Vagina (tissue), 2 donors: ENCODE data around the gene WDR12. TPM values are rescaled to one million over a fixed set of nuclear protein-coding genes. Genes with fewer than 3 reads are reported as not detected.

Source experiments
- DNase-seq, 2 donors: peaks; one replicate each; pipeline ENCODE4 v3.0.0-alpha.2; 2017; ENCODE audit errors: extremely low spot score in 2 of 2
- H3K27ac ChIP-seq: fragments of 200-600 bp; sonication (generic); one replicate; pipeline ENCODE4 v1.5.1; 2019
- H3K27me3 ChIP-seq: fragments of 200-600 bp; sonication (generic); one replicate; pipeline ENCODE4 v1.5.1; 2019
- H3K36me3 ChIP-seq, 2 donors: fragments of 200-600 bp; sonication (generic); one replicate each; pipeline ENCODE4 v1.5.1; 2017 to 2019
- H3K4me1 ChIP-seq: fragments of 200-600 bp; sonication (generic); one replicate; pipeline ENCODE4 v1.5.1; 2019
- H3K4me3 ChIP-seq, 2 donors: fragments of 200-600 bp; sonication (generic); 1 replicate in 1 of 2; 2 replicates in 1 of 2; pipeline ENCODE4 v1.5.1; 2016 to 2019
- H3K9me3 ChIP-seq: fragments of 200-600 bp; sonication (generic); one replicate; pipeline ENCODE4 v1.5.1; 2019
- CTCF ChIP-seq, 3 experiments: fragments of 450-650 bp in 2 of 3; fragments of 200-600 bp in 1 of 3; sonication (generic) in 1 of 3; IDR thresholded peaks; one replicate each; pipeline ENCODE4 v1.5.1; 2017 to 2019; ENCODE audit warnings: antibody characterized with exemption in 3 of 3, mild to moderate bottlenecking in 2 of 3, moderate library complexity in 2 of 3
- POLR2A ChIP-seq, 2 donors: fragments of 450-650 bp; IDR thresholded peaks; one replicate each; pipeline ENCODE4 v1.6.1; 2017; ENCODE audit warnings: antibody characterized with exemption in 2 of 2, mild to moderate bottlenecking in 2 of 2, moderate library complexity in 2 of 2
- POLR2AphosphoS5 ChIP-seq, 2 donors: sonication (generic); formaldehyde crosslinking; IDR thresholded peaks; one replicate each; pipeline ENCODE4 v1.9.0; 2017; ENCODE audit warnings: antibody characterized with exemption in 2 of 2, mild to moderate bottlenecking in 2 of 2, low read depth in 1 of 2; ENCODE audit not compliant: insufficient read depth in 1 of 2
- intact Hi-C: fragments of 100-400 bp; cut with DNase I; formaldehyde crosslinking; loops from one replicate; pipeline ENCODE4 v1.15.1; 2023
- total RNA-seq: library from RNA; depleted of rRNA; stranded (reverse); fragments of >200 nt; gene quantifications from one replicate; pipeline ENCODE4 v1.2.3, GENCODE V29; 2016

WDR12 gene
- total RNA-seq, 1 donor from 2014 or later: 25.5 TPM

- no peak for DNase-seq
- intact Hi-C loops: no loop called here
- Histone ChIP-seq H3K27me3 (no peaks in the 10 kb centered on the region), H3K4me1 (no peaks in the 10 kb centered on the region), H3K27ac (no peak overlapping the region), H3K36me3 (peaks cover 0 to 28% of the 10 kb centered on the region in 2 donors), H3K9me3 (no peaks in the 10 kb centered on the region), H3K4me3 (no peak overlapping the region)
- TF ChIP-seq POLR2AphosphoS5 (IDR thresholded peaks at IDR 0.05; ENCODE audit: insufficient read depth in 1 of 2, low read depth in 1 of 2) (no peak), CTCF (IDR thresholded peaks at IDR 0.05) (no peak), POLR2A (IDR thresholded peaks at IDR 0.05) (no peak)
These were observed 26.3 kb downstream of the WDR12 start for GRCh38 chr2:202885190-202885589.

GRCh38 chr2:202883987-202884675 is 27.3 kb downstream of the WDR12 start:
- no peak overlapping the region for H3K27ac ChIP-seq
- H3K36me3 ChIP-seq: peaks cover 0 to 30% of the 10 kb centered on the region in 2 donors
- no peak overlapping the region for H3K4me3 ChIP-seq
- no peaks in the 10 kb centered on the region for H3K9me3 ChIP-seq
- TF ChIP-seq CTCF (IDR thresholded peaks at IDR 0.05) (no peak), POLR2AphosphoS5 (IDR thresholded peaks at IDR 0.05; ENCODE audit: insufficient read depth in 1 of 2, low read depth in 1 of 2) (no peak), POLR2A (IDR thresholded peaks at IDR 0.05) (no peak)
- H3K27me3 ChIP-seq: no peaks in the 10 kb centered on the region
- intact Hi-C loops: no loop called here
- no peak for DNase-seq
- H3K4me1 ChIP-seq: no peaks in the 10 kb centered on the region

DNA sequence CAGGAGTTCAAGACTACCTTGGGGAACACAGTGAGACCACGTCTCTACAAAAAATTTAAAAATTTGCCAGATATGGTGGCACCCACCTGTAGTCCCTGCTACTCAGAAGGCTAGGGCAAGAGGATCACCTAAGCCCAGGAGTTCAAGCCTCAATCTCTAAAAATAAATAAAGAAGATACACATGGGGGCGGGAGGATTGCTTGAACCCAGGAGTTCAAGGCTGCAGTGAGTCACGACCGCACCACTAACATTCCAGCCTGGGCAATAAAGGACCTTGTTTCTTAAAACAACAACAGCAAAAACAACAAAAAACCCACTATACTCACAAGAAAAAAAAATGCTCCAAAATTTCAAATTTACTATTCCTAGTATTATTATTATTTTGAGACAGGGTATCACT is 29.9 kb downstream of the WDR12 start:
- intact Hi-C loops: no loop called here
- H3K36me3 ChIP-seq: peaks cover 0 to 22% of the 10 kb centered on the region in 2 donors
- DNase-seq: no peak

DNA sequence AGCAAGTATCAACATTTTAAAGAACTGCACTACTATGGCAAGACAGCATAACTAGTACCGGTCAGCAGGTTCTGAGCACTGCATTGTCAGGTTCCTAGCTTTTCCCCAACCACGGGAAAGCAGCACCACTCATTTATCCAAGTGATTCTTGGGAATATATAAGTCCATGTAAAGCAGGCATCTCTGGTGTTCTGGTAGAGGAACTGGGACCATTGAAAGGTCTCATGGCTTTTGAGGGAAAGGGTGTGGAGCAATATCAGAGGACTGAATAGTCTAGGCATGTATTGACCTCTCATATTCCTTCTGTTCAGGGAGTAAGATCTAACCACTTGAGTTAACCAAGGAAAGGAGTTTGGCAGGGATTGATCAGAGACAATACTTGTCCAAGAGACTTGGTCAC is 33.8 kb downstream of the WDR12 start:
- peaks cover 0 to 22% of the 10 kb centered on the region in 2 donors for H3K36me3 ChIP-seq
- no peak for DNase-seq
- no peak overlapping the region for H3K27ac ChIP-seq
- no peaks in the 10 kb centered on the region for H3K27me3 ChIP-seq
- TF ChIP-seq CTCF (IDR thresholded peaks at IDR 0.05) (no peak), POLR2A (IDR thresholded peaks at IDR 0.05) (no peak), POLR2AphosphoS5 (IDR thresholded peaks at IDR 0.05; ENCODE audit: insufficient read depth in 1 of 2, low read depth in 1 of 2) (no peak)
- H3K4me3 ChIP-seq: no peak overlapping the region
- H3K4me1 ChIP-seq: no peaks in the 10 kb centered on the region
- intact Hi-C loops: no loop called here
- no peaks in the 10 kb centered on the region for H3K9me3 ChIP-seq

More for the DNA sequence above, 29.9 kb downstream of the WDR12 start:
- Histone ChIP-seq H3K4me1 (no peaks in the 10 kb centered on the region), H3K9me3 (no peaks in the 10 kb centered on the region), H3K27ac (no peak overlapping the region), H3K4me3 (no peak overlapping the region), H3K27me3 (no peaks in the 10 kb centered on the region)
- TF ChIP-seq CTCF (IDR thresholded peaks at IDR 0.05) (no peak), POLR2A (IDR thresholded peaks at IDR 0.05) (no peak), POLR2AphosphoS5 (IDR thresholded peaks at IDR 0.05; ENCODE audit: insufficient read depth in 1 of 2, low read depth in 1 of 2) (no peak)
